HG03139 (cell line): ENCODE data around the gene FGFR2.

Experiments used
- ATAC-seq: cut with Tn5 transposase; IDR thresholded peaks from one replicate; pipeline ENCODE4 v1.9.1; 2021; ENCODE audit not compliant: unreplicated experiment

The FGFR2 gene

GRCh38 chr10:121500701-121501332 lies 97.4 kb downstream of the FGFR2 start:
- ATAC-seq = no peak

GRCh38 chr10:121497513-121498470 lies 100.5 kb downstream of the FGFR2 start:
- no peak for ATAC-seq

- no peak for ATAC-seq
Observed at GRCh38 chr10:121495719-121496118, 102.5 kb downstream of the FGFR2 start.

- ATAC-seq = no peak
Observed at GRCh38 chr10:121494296-121494695, 103.9 kb downstream of the FGFR2 start.

- ATAC-seq = no peak
Observed at GRCh38 chr10:121493521-121493920, 104.7 kb downstream of the FGFR2 start.

- no peak for ATAC-seq
Observed at GRCh38 chr10:121490871-121491519, 107.2 kb downstream of the FGFR2 start.

GRCh38 chr10:121485436-121486139 lies 112.7 kb downstream of the FGFR2 start:
- no peak for ATAC-seq

- no peak for ATAC-seq
Observed at GRCh38 chr10:121484816-121485215, 113.4 kb downstream of the FGFR2 start.

- no peak for ATAC-seq
Observed at GRCh38 chr10:121484401-121484800, 113.8 kb downstream of the FGFR2 start.

- ATAC-seq = no peak
Observed at GRCh38 chr10:121481180-121481579, 117.1 kb downstream of the FGFR2 start.

GRCh38 chr10:121478556-121478955 lies 119.7 kb downstream of the FGFR2 start:
- no peak for ATAC-seq

- no peak for ATAC-seq
Observed at GRCh38 chr10:121469797-121470606, 128.2 kb downstream of the FGFR2 start.

GRCh38 chr10:121468726-121469125 lies 129.5 kb downstream of the FGFR2 start:
- ATAC-seq = no peak

GRCh38 chr10:121466424-121466823 lies 131.8 kb downstream of the FGFR2 start:
- ATAC-seq = no peak

- no peak for ATAC-seq
Observed at GRCh38 chr10:121465215-121465614, 133.0 kb downstream of the FGFR2 start.

GRCh38 chr10:121464517-121464916 lies 133.7 kb downstream of the FGFR2 start:
- no peak for ATAC-seq

- no peak for ATAC-seq
Observed at GRCh38 chr10:121462955-121463354, 135.3 kb downstream of the FGFR2 start.

GRCh38 chr10:121462281-121462680 lies 136.0 kb downstream of the FGFR2 start:
- no peak for ATAC-seq

- ATAC-seq = no peak
Observed at GRCh38 chr10:121461307-121461706, 136.9 kb downstream of the FGFR2 start.

GRCh38 chr10:121460733-121461132 lies 137.5 kb downstream of the FGFR2 start:
- no peak for ATAC-seq
